HS-5 (cell line): ENCODE data around the gene CACNB2.
"Not testable (repeated sequence)": the region's sequence is repeated elsewhere in the genome, so short reads cannot be mapped to it uniquely, and the experiment has no call there.

Experiments
- DNase-seq: peaks from one replicate; pipeline ENCODE4 v3.0.0-alpha.2; 2012; ENCODE audit warnings: low read depth

Gene CACNB2

DNA sequence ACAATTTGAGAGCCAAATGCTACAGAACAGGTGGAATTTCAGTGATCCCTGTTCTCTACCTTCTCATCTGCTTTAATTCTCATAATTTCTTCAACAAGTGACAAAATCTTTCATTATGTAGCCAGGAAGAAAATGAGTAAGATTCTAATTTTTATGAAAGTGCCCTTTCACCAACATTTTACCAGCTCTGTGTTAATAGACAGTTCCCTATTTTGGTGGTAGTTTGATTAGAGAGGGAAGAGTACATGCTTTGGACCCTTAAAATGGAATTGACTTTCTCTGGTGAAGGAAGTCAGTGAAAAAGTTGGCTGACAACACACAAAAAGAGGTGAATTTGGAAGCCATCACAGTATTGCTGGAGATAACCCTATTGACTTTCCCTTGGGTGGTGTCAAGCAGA, 61.7 kb downstream of the CACNB2 start:
- no peak for DNase-seq

DNA sequence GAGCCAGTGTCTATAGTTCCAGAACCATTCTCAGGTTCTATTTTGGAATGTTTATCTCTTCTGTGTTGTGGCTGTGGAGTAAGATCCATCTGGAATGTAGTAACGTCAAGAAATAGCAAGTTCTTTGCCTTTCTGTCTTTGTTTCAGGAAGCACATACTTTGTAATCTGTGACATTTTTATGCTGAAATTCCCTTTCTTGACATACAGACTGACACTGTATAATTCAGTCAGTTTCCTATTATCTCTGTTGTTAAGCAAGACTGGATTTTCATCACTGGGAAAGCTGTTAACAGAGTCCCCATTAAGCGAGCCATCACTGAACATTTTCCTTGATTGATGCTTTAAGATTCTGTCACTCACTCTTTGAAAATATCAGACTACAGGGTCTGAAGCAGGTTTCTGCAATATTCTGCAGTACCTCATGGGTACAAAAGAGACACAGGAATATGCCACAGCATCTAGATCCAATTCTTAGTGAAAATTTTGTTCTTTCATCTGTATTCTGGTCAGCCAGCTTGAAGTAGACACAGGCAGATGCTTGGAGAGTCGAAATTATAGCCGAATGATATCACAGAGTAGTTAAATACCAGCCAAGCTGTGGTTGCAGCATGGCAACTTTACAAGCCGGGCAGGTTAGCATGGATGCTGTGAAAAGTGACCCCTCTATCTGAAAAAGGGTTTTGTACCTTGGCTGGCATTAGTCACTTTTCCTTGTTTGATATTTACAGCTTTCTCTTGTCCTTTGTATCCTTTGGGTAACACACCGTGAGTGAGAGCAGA, 62.6 kb downstream of the CACNB2 start:
- DNase-seq, result no peak

DNA sequence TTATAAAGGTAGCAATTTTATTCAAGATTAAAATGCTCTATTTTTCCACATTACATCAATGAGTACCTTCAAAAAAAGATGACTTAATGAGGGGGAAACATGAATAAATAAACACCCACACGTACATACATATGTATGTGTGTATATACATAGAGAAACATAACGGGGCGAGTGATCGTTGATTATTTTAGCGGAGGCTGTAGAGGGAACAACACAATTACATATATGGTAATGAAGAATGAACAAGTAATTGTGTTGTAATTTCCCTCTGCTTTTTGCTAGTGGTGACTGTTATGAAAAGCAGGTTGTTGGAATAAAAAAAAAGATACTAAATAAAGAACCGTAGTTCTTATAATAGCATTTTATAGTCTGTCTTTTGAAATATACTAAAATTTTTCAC, 63.2 kb downstream of the CACNB2 start:
- DNase-seq, result no peak

DNA sequence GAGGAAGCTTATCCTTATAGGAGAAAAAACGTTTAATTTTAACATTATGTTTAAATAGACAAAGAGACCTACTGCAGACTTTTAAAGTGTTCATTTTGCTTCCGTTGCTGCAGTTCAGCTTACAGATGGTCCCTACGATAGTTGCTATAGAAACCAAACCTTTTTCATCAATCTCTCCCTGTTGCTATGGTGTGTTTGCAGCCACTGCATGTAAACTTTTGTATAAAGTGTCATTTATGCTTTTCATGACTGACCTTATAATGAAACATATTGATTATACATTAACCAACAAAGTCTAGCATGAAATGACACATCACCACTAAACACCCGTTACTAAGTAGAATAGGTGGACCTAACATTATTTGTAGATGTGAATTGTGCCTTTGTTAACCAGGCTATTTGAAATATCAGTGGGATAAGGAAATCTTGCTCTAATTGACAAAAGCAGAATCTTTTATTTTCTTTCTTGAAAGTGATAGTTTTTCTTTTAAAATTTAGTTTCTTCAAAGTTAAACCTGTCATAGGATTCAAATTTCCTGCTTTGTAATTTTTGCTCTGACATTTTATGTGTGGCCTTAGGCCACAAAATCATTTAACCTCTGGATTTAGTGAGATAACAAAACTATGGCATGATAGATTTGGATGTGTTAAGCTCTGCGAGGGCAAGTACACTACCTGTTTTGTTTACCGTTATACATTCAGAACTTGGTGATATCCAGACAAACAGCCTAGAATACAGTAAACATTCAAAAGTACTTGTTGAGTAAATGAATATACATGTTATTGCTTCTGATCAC, 64.0 kb downstream of the CACNB2 start:
- DNase-seq, result no peak

DNA sequence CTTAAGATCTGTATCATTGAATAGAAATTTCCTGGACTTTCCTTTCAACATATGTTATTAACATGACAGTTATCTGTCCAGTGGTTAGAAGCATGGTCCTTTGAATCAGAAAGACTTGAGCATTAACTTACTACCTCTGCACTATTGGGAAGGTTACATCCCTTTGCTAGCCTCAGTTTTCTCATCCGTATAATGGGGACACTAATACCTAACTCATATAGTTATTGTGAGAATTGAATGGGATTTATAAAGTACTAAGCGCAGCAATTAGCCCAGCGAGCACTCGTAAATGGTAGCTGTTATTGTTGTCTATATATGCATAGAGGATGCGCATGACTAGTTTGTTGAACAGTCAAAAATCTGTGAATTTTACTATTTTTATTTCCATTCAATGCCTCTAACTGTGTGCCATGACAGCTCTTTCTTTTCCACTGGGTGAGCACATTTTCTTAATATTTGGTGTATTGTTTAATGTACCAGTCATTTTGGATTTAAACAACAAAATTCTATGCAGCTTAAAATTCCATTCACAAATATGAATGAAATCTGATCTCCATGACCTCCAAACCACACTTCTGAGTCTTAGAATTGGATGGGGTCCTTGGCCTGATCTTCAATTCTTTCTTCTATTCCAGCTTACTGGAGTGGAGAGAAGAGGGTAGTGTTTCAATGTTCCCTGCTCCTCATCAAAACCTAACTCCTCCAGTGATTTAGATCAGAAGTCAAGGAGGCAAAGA, 65.0 kb downstream of the CACNB2 start:
- DNase-seq, result no peak

DNA sequence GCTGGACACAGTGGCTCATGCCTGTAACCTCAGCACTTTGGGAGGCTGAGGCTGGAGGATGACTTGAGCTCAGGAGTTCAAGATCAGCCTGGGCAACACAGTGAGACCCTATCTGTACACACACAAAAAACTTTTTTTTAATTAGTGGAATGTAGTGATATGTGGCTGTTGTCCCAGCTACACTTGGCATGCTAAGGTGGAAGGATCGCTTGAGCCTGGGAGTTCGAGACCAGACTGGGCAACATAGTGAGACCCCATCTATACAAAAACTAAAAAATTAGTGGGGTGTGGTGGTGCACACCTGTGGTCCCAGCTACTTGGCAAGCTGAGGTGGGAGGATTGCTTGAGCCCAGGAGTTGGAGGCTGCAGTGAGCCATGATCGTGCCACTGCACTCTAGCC, 68.0 kb downstream of the CACNB2 start:
- DNase-seq, result not testable (repeated sequence)

DNA sequence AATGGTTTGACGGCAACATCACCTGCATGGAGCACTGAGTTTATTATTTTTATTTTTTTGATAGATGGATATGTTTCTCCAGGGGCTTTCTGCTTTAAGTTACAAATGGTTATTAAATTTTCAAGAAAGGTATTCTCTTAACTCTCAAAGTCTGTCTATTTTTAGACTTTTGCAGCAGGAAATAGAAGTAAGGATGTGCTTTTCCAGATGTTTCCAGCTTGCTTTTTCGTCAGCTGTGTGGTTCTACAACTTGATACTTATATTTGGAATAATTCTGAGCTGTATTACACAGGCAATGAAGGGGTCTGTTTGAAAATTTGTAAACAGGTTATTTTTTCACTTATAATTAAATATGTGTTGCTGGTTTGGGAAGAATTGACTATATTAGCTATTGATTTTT, 69.0 kb downstream of the CACNB2 start:
- DNase-seq, result no peak

DNA sequence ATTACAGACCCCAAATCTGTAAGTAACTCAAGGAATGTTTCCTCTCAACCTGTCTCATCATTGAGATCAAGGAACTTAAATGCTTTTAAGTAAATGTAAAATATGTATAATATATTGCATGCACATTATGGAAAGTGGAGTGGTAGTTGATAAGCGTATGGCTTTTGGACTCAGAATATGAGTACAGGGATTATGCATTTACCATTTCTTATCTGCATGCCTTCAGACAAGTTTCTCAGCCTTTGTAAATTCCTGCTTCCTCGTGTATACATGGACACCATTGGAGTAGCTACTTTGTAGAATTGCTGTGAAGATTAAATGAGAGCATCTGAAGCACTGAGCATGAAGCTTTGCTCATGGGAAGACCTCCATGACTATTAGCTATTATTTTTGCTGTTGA, 70.5 kb downstream of the CACNB2 start:
- DNase-seq, result no peak

DNA sequence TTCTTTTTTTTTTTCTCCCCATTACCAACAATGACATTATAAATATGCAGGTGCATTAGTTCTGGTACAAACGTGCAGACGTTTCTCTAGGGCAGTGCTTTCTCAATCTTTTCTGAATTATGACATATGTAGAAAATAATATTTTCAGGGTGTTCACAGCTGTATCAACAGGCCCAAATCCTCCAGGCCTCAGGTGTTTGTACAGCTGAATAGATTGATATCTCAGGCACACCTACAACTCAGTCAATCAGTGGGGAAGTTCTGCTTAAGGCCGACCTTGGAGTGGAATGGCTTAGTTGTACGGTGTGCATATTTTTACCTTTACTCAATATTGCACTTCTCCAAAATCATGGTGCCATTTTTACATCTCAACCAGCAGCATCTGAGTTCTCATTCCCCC, 71.6 kb downstream of the CACNB2 start:
- no peak for DNase-seq

DNA sequence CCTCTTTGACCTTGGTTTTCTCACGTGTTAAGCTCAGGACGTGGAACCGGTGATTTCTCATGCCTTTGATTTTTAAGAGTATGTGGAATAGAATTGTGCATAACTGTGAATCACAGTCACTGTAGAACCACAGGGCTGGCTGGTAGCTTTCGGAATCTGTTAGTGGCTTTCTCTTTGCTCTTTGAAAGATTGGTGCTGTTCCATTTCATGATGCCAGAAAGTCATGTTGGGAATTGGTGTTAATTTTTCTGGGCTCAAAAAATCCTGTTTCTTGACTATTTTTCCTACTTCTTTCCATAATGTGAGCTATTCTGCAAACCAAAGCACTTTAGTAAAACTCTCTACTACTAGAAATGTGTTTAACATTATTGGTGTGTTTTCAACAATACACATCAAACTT, 73.0 kb downstream of the CACNB2 start:
- no peak for DNase-seq

DNA sequence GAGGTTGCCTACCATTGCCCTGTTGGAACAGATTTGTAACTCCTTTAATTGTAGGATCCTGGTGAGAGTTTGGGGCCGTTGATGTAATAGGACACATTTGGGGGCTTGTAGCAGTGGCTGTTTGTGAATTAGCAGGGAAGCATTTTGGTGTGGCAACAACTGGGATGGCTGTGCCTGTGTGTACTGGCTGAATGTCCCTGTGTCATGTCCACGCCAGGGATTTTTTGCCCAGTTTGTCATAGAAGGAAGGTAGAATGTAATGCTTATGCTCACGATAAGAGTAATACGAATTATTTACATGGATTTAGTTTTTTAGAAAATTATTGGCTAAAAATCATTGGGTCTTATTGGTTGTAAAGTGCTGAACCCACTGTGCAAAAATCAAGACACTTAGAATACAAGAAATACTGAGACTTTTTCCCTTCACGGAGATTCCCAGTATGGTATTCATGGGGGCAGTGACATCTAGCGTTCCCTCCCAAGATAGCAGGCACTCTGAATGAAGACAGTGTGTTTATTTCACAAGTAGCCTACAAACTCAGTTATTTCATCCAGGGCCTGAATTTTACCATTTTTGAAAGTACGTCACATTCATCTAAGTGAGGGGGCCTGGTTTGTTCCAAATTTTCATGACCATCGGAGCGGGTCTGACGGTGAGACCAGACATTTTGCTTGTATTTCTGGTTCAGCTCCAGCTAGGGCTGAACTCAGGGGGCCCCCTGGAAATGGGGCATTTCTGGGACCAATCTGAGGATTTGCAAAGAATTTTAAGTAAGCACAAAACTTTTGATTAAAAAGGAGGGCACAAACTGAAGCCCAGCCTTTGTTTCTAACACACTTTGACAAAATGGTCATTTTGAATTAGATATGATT, 74.7 kb downstream of the CACNB2 start:
- no peak for DNase-seq

DNA sequence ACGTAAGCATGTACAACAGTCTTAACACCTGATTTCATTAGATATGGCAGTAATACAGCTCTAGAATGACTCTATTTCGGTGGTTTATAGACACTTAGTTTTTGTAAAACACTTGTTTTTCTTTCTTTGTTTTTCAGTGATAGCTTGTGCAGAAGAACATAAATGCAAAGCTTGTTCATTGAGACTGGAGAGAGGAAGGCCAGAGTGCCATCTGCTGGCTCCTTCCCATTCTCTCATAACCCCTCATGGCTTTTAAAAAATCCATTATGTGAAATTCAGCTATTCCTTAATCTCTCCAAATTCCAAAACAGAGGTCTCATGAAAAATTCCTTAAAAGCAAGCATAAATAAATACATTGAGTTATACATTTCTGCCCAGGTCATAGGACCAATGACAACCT, 76.3 kb downstream of the CACNB2 start:
- no peak for DNase-seq

DNA sequence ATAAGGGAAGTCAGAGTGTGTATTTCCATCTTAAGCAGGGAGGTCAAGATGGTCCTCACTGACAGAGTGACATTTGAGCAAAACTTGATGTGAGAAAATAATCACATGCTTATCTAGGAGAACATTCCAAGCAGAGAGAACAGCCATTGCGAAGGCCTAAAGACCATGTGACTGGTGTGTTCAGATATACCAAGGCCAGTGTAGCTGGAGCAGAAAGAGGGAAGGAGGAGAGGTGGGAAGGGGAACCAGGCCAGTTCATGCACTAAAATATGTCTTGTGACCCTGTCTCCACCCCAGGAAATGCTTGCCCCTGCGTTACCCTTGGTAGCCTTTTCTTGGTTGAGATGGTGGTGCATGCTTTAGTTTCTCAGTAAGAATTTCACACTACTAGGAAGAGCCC, 77.4 kb downstream of the CACNB2 start:
- DNase-seq, result no peak

DNA sequence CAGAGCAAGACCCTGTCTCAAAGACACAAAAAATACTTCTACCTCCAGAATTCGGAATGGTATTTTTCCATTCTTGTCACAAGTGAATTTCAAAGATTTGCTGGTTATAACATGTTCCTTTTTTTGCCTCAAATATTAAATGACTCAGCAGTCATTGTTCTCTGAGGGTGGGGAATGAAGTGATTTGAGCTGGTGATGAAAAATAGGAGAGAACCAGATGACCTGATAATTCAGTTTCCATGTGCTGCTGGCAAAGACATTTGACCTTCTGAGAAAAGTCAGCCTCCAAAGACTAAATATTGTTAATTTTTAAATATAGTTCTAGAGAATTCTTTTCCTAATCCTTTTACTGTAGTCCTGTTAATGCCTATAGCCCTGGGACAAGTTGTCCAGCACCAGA, 78.9 kb downstream of the CACNB2 start:
- DNase-seq, result no peak

DNA sequence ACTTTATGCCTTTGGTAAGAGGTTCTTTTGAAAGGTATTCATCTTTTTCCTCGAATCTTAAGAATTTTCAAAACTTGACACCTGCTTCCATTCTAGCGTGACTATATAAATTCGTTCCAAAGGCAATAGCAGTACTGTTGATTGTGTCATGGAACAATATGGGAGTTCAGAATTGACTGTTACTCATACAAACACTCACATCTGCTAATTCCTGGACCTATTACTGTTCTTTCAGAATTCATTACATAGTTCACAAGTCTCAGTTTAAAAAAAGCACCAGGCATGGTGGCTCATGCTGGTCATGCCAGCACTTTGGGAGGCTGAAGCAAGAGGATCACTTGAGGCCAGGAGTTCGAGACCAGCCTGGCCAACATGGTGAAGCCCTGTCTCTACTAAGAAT, 80.9 kb downstream of the CACNB2 start:
- DNase-seq, result no peak

DNA sequence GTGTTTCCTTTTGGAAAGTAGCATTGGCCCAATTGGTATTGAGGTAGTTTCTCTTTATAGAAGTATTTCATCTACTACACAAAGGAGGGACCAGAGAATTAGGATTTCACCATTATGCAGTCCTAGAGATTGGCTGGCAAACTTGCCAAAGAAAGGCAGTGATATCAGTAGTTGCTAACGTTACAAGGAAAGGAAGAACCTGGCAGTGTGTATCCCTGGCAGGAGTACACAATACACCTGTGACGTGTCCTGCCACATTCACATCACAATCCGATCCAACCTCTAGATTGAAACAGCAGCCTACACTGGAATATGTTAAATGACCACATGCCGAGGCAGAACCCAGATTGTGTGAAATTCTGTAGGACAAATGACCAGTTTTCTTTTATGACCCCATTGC, 81.7 kb downstream of the CACNB2 start:
- no peak for DNase-seq

DNA sequence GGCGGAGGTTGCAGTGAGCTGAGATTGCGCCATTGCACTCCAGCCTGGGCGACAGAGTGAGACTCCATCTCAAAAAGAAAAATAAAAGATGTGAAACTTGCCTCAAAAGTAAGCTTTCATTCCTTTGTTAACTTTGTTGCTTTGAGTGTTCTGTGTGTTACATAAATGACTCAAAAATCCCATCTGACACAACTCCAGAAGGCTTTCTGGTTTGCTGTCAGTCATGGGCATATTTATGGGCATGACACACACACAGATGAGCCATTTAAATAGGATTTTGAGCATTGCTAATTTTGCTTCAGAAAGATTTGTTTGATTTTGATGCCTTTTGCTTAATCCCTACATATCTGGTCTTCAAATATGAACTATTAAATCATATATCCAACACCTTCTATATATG, 82.6 kb downstream of the CACNB2 start:
- DNase-seq, result no peak

DNA sequence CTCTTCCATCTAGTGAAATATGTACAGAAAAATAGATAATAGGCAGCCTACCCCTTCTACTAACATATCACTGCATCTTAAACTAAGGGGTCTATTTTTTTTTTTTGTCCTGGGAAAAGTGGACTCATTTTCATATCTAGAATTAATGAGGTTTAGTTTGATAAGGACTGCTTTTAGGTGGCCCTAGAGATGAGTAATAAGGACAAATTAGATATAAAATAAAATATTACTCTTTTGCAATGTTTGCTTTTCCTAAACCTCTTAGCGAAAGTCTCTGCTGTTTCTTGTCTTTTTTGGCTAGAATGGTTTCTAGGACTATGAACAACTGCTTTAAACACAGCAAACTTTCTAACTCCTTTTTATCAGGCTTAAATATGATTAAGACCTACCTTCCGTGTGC, 83.7 kb downstream of the CACNB2 start:
- DNase-seq, result no peak

DNA sequence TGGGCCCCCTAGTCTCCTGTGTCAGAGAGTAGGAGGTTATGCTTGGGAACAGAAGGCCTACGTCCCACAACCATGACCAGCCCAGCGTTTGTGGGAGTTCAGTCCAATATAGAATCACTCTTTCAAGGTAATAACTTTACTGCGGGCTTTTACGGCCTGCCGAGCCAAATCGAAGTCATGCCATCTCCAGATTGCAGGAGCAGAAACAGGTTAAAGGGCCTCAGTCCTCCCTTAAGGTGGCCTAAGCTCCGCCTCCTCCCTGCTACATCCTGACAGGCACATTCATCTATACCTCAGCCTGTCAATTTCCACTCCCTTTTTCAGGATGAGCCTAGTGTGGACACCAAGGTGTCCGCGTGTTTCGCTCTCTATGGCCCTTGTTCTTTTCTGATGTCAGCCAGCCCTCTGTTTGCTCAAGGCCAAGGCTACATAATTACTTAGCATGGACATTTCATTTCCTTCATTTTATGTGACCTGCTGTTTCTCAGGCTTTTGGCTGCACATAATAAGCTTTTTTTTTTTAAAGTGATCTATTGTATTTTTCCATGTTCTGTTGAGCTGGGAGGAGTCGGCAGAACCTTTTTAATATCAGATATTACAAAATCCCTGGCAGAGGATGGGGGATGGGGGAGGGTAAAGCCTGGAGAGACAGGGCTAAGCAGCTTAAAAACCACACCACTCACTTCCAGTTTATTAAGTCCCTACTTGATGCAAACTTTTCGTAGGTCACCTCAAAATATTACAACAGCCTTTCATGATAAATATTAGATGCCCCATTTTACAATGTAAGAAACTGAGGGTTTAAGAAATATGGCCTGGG, 84.6 kb downstream of the CACNB2 start:
- DNase-seq, result no peak

DNA sequence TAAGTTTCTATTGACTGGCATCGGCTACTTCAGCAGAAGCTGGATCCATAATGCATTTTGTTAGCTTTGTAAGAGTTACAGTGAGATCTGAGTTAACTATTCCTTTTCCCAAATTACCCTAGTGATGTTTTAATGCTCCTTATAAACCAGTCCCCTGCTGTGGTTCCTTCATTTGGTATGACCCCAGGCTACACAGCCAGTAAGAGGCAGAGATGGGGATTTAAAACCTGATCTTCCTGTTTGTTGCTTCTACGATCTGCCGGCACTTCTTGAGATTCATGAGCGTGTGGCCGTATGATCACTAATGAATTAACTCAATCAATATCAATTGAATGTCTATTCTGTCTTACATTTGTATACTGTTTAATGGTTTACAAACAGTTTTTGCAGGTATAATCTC, 86.1 kb downstream of the CACNB2 start:
- no peak for DNase-seq

DNA sequence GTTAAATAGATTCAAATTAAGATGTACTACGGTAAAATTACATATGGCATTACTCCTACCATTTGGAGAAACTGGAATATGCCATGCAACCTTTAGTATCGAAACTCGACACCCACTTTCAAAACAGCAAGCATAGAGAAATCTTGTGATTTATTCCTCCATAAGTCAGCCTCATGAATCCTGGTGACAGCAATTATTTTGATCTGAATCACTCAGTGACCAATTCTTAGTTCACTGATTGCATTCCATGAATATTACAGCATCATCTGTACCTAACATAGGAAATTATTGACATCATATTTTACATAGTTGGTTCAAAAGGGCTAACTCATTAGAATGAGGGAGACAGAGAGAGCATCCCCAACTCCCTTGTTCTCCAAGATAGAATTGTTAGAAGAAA, 89.6 kb downstream of the CACNB2 start:
- DNase-seq, result peak; percentile 45
